SHP77 treated with DMSO at 0.1 percent for 48 hours (cell line): Measurements from ENCODE around the gene TRIM37.
"Not testable (repeated sequence)": the region's sequence is repeated elsewhere in the genome, so short reads cannot be mapped to it uniquely, and the experiment has no call there.

ENCODE experiments used
- DNase-seq: peaks from one replicate; lab custom pipeline; 2025; lab: John Stamatoyannopoulos, UW

TRIM37 gene

DNA sequence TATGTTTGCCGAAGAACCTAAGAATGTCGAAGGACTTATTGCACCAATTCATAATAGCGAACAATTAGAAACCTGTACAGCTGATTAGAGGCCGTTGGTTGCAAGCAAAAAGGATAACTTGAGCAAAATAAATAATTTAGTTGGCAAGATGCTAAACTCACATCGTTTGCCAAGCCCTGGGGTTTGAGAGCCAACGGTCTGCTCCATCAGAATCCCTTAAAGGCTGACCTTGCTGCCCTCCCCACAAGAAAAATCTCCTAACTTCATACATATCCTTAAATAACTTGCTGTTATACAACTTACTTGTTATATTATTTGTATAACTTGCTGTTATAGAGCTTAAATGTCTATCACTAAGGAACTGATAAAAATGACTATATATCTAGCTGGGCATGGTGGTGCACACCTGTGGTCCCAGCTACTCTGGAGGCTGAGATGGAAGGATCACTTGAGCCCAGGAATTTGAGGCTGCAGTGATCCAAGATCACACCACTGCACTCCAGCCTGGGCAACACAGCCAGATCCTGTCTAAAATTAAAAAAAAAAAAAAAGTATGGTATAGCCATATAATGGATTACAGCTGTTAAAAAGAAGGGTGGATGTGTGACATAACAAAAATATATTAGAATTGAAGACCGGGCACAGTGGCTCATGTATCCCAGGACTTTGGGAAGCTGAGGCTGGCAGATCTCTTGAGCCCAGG is 1.9 kb upstream of the TRIM37 start:
- DNase-seq = no peak

DNA sequence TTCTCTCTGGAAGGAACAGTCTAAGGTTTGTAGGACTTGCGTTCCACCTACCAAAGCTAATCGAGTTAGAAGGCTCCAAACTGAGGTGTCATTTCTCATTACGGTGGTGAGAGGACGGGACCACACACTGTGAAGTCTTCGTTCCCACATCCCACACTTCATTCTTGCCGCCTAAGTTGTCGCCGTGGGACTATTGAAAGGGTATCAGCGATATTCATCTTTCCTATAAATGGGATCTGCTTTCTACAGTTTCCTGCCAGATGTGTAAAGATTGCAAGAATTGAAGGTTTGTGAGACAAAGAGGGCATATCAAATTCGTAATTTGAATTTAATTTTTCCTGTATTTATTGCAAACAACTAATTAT is 608 bp upstream of the TRIM37 start:
- no peak for DNase-seq

DNA sequence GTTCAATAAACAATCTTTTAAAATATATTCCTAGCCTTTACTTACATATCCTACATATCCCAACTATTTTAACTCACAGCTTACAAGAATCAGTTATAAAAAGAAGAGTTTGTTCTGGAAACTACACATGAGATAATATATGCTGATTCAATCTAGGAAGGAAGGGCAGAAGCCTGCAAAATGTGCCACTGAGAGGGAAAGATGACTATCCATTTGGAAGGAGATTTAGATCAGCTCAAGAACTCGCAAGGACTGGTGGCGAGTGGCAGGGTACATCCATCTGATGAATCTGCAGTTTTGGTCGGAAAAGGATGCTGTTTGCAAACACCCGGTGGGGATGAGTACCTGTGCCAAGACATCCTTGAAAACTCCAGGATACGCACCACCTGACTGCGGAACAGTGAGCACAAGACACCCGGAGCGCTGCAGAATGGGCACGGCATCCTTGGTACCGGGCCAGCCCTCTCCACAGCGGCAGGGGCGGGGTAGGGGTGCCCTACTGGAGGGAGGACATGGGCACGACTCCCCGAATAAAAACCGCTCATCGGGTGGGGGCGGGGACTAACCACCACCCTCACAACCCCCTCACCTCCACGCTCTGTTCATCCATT is 723 bp downstream of the TRIM37 start:
- peak; percentile 28 for DNase-seq

DNA sequence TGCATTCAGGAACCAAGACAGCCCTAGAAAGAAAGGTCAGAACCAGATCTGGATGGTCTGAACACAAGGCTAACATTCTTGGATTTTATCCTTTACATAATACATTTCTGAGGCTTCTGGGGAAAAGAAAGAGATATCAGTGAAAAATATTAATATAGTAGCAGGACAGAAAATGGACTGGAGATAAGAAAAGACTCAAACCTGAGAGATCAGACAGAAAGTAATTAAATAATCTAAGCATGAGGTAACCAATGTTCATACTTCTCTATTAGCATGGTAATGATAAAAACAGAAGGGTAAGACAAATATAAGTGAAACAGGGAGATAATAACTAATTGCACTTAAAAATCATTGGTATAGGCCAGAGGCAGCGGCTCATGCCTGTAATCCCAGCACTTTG is 5.5 kb downstream of the TRIM37 start:
- DNase-seq = no peak

DNA sequence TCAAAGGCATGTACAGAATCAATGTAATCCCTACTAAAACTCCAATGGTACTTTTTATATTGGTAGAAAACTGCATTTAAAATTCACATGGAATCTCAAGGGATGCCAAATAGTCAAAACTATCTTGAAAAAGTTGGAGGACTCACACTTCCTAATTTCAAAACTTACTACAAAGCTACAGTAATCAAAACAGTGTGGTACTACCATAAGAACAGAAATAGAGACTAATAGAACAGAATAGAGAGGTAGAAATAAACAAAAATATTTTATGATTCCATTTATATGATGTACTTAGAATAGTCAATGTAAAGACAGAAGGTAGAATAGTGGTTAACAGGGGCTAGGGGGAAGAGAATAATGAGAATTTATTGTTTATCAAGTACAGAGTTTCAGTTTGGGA is 8.8 kb downstream of the TRIM37 start:
- no peak for DNase-seq

DNA sequence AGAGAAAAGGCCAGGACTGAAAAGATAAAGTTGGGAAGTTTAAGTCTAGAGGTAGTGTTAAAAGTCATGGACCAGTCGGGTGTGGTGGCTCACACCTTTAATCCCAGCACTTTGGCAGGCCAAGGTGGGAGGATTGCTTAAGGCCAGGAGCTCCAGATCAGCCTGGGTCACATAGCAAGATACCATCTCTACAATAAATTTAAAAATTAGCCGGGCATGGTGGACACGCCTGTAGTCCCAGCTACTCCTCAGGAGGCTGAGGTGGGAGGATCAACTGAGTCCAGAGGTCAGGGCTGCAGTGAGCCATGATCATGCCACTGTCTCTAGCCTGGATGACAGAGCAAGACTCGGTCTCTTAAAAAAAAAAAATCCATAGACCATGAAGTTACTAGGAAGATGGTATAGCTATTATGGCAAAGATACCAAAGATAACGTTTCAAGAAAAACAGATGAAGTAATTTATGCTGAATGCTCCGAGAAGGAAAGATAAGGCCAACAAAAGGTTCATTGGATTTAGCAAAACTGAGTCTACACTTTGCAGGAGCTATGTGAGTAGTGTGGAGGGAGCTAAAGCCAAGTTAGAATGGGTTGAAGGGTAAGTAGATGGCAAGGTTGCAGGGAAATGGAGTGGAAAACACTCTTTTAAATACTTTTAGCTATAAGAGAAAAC is 11.7 kb downstream of the TRIM37 start:
- DNase-seq = no peak

DNA sequence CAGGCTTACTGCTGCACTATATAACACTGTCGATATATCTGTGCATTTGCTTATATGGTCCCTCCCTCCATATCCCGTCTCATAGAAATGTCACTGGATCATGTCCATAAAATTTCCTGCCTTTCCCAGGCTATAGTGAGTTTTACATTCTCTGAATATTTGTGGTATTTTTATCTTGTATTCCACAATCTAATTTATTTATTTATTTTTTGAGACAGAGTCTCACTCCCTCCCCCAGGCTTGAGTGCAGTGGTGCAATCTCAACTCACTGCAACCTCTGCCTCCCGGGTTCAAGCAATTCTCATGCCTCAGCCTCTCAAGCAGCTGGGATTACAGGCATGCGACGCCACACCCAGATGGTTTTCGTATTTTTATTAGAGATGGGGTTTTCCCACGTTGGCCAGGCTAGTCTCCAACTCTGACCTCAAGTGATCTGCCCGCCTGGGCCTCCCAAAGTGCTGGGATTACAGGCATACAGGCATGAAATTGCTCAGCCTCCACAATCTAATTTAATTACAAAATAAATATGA is 12.9 kb downstream of the TRIM37 start:
- no peak for DNase-seq

DNA sequence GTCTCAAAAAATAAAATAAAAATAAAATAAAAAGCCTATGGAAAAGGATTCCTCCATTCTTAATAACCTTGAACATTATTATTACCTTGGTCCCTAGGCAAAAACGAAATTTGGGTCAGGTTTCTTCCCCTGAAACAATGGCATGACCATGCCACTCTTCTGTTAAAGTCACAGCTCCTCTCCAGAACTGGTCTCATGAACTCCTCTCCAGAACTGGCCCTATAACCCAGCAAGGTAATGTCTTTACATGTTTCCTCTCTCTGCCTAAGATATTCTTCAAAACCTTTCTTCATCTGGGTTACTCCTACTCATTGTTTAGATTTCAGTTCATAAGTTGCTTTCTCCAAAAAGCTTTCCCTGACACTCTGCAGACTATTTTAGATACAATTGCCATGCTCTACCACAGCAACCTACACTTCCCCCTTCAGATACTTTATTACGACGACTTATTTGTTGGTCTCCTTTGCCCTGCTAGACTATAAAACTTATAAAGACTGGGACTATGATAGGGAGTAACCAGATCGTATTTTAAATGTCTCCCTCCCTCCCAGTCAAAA is 13.5 kb downstream of the TRIM37 start:
- no peak for DNase-seq

DNA sequence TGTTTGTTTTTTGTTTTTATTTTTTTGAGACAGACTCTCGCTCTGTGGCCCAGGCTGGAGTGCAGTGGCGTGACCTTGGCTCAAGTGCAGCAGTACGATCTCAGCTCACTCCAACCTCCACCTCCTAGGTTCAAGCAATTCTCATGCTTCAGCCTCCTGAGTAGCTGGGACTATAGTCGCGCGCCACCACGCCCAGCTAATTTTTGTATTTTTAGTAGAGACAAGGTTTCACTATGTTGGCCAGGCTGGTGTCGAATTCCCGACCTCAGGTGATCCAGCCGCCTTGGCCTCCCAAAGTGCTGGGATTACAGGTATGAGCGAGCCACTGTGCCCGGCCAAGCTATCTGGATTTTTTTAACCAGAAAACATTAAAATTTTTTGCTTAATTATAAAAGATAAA is 16.1 kb downstream of the TRIM37 start:
- DNase-seq = not testable (repeated sequence)

DNA sequence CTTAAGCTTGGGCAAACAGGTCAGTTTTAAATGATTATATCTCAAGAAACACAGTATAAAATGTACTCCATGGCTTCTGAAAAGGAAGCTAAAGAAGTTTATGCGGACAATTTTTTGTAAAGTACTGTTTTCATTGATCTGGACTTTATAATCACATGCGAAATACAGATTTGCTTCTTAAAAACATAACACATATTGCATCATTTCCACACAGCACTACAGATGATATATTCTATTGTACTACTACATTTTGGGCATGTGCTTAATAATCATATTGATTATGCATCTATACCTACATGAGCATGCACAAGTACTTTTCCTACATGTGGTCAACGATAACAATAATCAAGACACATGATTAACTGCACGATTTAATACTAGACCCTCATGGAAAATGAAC is 22.5 kb downstream of the TRIM37 start:
- no peak for DNase-seq

DNA sequence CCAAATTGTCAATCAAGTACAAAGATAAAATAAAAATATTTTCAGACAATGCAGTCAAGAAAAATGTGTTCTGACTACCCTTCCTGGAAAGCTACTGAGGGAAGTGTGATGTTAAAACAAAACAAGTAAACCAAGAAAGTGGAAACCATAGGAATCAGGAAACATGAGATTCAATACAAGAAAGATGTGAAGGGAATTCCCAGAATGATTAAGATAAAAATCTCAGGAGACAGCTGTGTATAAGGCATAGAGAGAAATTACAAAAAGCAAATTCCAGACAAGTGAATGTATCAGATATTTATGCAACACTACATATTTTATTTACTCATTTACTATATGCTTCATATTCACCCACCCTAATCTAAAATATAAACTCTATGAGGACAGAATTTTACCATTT is 32.2 kb downstream of the TRIM37 start:
- no peak for DNase-seq

DNA sequence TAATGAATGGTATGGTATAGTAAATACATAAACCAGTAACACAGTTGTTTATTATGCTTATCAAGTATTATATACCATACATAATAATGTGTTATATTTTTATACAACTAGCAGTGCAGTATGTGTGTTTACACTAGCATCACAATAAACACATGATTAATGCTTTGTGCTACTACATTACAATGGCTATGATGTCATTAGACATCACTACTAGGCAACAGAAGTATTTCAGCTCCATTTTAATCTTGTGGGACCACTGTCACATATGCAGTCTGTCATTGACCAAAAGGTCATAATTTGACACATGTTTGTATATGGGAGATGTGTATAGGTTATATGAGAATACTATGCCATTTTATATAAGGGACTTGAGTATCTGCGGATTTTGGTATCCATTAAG is 32.7 kb downstream of the TRIM37 start:
- no peak for DNase-seq

DNA sequence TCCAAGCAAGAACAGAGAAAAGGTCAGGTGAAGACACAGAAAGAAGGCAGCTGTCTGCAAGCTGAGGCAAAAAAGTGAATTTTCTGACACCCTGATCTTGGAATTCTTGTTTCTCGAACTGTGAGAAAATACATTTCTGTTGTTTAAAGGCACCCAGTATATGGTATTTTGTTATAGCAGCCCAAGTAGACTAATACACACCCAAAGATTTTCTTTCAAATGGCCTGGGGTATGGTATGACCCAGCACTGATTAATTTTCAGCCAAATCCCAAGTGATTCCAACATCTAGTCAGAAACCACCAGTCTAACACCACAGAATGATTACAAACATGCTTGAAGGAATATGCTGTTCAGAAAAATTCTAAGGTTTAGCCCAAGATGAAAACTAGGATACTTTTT is 36.8 kb downstream of the TRIM37 start:
- no peak for DNase-seq

DNA sequence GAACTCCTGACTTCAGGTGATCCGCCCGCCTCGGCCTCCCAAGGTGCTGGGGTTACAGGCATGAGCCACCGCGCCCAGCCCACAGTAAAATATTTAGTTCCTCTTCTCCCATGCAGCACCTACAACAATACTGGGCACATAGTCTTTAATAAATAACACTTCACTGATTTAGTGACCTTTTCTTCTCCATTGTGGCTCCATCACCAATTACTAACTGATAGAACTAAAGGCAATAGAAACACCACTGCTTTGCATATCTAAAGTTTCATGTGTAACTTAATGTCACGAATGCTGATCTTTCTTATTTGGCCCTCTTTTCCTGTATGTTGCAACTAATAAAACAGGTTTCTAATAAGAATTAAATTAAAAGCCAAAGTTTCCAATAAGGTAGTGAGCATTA is 38.9 kb downstream of the TRIM37 start:
- no peak for DNase-seq

DNA sequence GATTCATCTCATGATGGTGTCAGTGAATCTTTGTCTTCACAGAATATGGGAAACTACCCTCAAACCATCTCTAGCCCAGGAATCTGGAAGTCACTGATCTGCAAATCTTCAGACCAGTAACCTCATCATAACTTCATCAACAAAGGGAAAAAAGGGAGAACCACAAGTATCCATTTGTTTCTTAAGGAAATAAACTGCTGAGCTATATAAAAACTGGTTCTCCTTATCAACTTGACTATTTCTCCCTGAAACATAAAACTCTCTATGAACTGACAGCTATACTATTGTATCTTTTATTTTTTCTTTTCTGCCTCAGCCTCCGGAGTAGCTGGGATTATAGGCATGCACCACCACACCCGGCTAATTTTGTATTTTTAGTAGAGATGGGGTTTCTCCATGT is 39.3 kb downstream of the TRIM37 start:
- DNase-seq = no peak

DNA sequence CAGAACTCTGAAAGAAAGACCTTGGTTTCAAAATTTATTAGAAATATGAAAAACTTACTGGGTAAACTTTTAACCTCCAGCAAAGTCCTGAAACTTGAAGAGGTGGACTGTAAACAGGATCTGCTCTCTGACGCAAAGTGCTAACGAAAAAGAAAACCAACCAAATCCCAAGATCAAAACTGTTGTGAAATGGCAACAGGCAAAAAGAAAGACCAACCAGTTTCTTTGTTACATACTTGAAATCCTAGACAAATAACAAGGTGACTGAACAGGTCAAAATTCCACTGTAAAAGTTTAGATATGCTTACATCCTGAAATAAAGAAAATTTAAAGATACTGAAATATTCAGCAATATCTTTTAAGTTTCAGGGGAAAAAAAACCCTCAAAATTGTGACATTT is 44.2 kb downstream of the TRIM37 start:
- no peak for DNase-seq

DNA sequence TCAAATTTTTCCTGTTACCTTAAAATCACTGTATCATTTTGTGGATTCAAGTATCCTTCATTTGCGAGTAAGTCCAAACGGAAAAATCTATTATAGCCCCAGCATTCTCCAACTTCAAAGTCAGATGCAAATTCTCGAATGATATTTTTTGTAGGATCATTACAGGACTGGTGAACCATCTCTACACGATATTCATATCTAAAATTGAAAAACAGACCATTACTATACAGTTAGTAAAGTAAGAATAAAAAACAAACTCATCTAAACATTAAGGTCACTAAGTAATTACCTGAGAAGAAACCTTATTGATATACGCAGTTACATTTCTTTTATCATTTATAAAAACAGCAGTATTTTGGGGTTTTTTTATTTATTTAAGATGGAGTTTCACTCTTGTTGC is 49.8 kb downstream of the TRIM37 start:
- DNase-seq = no peak

DNA sequence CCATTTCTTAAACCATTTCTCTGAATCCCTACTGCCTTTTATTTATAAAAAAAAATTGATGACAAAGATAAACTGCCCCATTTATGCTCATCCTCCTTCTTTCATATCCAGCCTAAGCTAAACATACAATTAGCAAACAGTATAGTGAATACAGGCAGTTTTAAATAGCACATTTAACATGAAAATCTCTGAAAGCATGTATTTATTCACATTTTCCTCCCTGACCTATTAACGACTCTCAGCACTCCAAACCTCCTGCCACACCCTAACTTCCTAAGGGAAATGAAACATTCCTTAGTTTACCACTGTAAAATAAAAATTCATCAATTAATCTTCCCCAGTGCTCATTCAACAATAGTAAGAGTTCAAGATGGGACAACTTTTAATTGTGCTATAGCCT is 56.9 kb downstream of the TRIM37 start:
- DNase-seq = no peak

DNA sequence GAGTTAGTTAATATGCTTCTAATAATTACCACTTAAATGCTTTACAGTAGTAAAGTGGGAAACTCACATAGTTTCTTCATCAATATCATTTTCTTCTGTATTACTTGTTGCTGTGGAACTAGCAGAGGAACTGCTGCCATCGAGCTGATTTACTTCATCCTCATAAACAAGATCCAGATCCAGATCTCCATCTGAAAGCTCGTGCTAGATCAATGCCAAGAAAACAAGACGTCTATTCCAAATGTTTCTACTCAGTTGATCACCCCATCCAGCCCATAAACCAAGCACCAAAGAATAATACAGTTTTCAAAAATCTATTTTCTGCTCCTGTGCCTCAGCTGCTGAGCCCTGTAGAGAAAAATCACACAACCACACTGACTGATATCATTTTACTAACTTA is 59.1 kb downstream of the TRIM37 start:
- no peak for DNase-seq

DNA sequence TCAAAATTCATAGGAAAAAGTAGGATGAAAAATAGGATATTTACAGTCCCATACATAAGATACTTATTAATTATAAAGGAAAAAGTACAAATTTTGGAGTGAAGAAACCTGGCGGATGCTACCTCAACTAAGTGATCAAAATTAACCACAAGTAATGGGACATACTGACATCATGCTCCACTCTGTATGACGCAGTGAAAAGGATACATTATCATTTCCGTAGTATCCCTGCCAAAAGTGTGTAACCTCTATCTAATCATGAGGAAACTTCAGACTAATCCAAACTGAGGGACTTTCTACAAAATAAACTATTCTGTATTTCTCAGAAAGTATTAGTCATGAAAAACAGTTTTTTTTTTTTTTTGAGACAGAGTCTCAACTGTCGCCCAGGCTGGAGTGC is 60.5 kb downstream of the TRIM37 start:
- DNase-seq = no peak

DNA sequence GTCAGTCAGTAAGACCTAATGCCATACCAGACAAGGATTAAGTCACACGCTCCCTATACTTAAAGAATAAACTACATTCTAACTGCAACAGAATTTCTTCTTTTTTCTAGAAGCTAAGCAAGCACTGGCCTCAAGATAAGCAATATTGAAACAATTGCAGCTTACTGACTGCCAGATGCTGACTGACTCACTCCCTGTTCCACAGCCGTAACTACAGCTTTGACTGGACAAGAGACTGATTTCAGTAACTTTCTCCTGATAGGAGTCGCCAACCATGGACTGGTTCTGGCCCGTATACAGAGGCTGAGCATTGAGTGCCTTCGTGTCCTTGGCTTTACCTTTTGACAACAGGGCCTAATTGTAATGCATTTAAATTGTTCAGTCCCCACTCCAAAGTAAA is 67.9 kb downstream of the TRIM37 start:
- DNase-seq = no peak

DNA sequence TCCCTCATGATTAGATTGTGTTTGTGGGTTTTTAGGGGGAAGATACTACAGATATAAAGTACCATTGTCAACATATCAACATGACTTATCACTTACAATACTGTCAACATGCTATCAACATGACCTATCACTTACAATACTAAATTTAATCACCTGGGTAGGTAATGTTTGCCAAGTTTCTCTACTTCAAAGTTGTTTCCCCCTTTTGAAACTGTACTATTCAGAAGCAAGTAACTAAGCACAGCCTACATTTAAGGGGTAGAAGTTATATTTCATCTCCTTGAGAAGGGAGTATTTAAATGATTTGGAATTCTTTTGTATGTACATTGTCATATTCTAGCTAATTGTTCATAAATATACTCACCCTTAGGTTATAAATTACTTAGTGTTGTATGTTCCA is 68.7 kb downstream of the TRIM37 start:
- DNase-seq = no peak

DNA sequence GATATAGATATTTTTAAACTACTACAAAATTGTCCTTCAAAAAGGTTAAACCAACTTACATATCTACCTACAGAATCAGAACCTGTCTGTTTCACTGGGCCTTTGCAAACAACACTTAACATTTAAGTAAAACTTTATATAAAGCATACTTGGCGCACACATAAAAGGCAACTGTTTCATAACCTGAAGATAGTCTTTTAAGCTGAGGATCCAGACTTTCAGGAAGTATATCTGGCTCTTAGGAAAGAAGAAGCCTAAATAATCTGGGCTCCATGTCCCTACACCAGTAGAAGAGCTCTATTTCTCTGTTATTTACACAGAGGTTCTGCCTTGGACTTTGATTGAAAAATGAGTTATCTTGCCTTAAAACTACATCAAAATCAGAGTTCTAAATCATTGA is 75.9 kb downstream of the TRIM37 start:
- DNase-seq = no peak
